Neural cell (in vitro differentiated cells): ENCODE measurements around the gene NRG3. TPM values are rescaled to one million over a fixed set of nuclear protein-coding genes. Genes with fewer than 3 reads are reported as not detected.

Experiments used
- H2AFZ ChIP-seq: fragments of 200-600, 300-800 bp; sonication (generic), shearing (Covaris generic); 2 replicates; pipeline ENCODE4 v1.6.0; 2014; ENCODE audit warnings: low read depth, mild to moderate bottlenecking, antibody characterized with exemption, low read length, moderate library complexity
- H3F3A ChIP-seq: fragments of 200-600 bp; shearing (Covaris generic); 2 replicates; pipeline ENCODE4 v1.6.1; 2016; ENCODE audit warnings: mild to moderate bottlenecking, moderate library complexity, mixed read lengths, antibody characterized with exemption, low read length; ENCODE audit not compliant: insufficient read depth, poor library complexity, severe bottlenecking
- H3K27ac ChIP-seq: fragments of 200-600, 300-800 bp; sonication (generic), shearing (Covaris generic); 2 replicates; pipeline ENCODE4 v1.5.1; 2014; ENCODE audit warnings: mild to moderate bottlenecking, low read length, moderate library complexity
- H3K27me3 ChIP-seq: fragments of 300-800, 200-600 bp; sonication (generic), shearing (Covaris generic); 2 replicates; pipeline ENCODE4 v1.6.0; 2014; ENCODE audit warnings: mild to moderate bottlenecking, low read depth, low read length, moderate library complexity; ENCODE audit not compliant: insufficient read depth
- H3K36me3 ChIP-seq: fragments of 300-800, 200-600 bp; sonication (generic), shearing (Covaris generic); 2 replicates; pipeline ENCODE4 v1.5.1; 2014; ENCODE audit warnings: mild to moderate bottlenecking, antibody characterized with exemption, low read length, moderate library complexity; ENCODE audit not compliant: insufficient read depth
- H3K4me2 ChIP-seq: fragments of 300-800, 200-600 bp; sonication (generic), shearing (Covaris generic); 2 replicates; pipeline ENCODE4 v1.6.0; 2014; ENCODE audit warnings: mild to moderate bottlenecking, low read length
- H3K4me3 ChIP-seq: fragments of 300-800, 200-600 bp; sonication (generic), shearing (Covaris generic); 2 replicates; pipeline ENCODE4 v1.5.1; 2014; ENCODE audit warnings: mild to moderate bottlenecking, low read length, moderate library complexity
- H3K79me2 ChIP-seq: fragments of 200-600 bp; shearing (Covaris generic); replicated peaks from 2 replicates; pipeline ENCODE4 v1.6.0; 2014; ENCODE audit warnings: mild to moderate bottlenecking, low read length, moderate library complexity; ENCODE audit not compliant: insufficient read depth
- H3K9ac ChIP-seq: fragments of 300-800, 200-600 bp; sonication (generic), shearing (Covaris generic); 2 replicates; pipeline ENCODE4 v1.6.1; 2016; ENCODE audit warnings: mild to moderate bottlenecking, low read length, mixed read lengths
- H3K9me2 ChIP-seq: fragments of 200-600 bp; shearing (Covaris generic); 2 replicates; pipeline ENCODE4 v1.6.1; 2016; ENCODE audit warnings: mild to moderate bottlenecking, low read length, mixed read lengths; ENCODE audit not compliant: insufficient read depth
- H3K9me3 ChIP-seq: fragments of 200-600, 300-800 bp; sonication (generic), shearing (Covaris generic); 2 replicates; pipeline ENCODE4 v1.6.1; 2016; ENCODE audit warnings: mild to moderate bottlenecking, mixed run types, low read length, moderate library complexity, mixed read lengths
- H4K20me1 ChIP-seq: fragments of 200-600 bp; shearing (Covaris generic); 2 replicates; pipeline ENCODE4 v1.6.1; 2016; ENCODE audit warnings: mild to moderate bottlenecking, mixed run types; ENCODE audit not compliant: insufficient read depth
- EP300 ChIP-seq: fragments of 450-650 bp; conservative IDR thresholded peaks from 2 replicates; pipeline ENCODE4 v1.6.1; 2014; ENCODE audit warnings: antibody characterized with exemption, mild to moderate bottlenecking, moderate library complexity; ENCODE audit not compliant: poor library complexity, severe bottlenecking
- EZH2 ChIP-seq: fragments of 200-600, 300-800 bp; shearing (Covaris generic), sonication (generic); IDR thresholded peaks from 2 replicates; pipeline ENCODE4 v1.6.1; 2014; ENCODE audit warnings: antibody characterized with exemption, low read length, borderline replicate concordance, mild to moderate bottlenecking; ENCODE audit not compliant: insufficient read depth, poor library complexity, severe bottlenecking
- MXI1 ChIP-seq: fragments of 450-650 bp; conservative IDR thresholded peaks from 2 replicates; pipeline ENCODE4 v1.6.1; 2014; ENCODE audit warnings: antibody characterized with exemption, mild to moderate bottlenecking; ENCODE audit not compliant: poor library complexity, severe bottlenecking
- POLR2AphosphoS5 ChIP-seq: IDR thresholded peaks from 2 replicates; pipeline ENCODE4 v1.6.1; 2012
- RAD21 ChIP-seq: fragments of 450-650 bp; conservative IDR thresholded peaks from 2 replicates; pipeline ENCODE4 v1.6.1; 2014; ENCODE audit warnings: antibody characterized with exemption, mild to moderate bottlenecking, moderate library complexity
- REST ChIP-seq: IDR thresholded peaks from 2 replicates; pipeline ENCODE4 v1.6.1; 2012; ENCODE audit warnings: borderline replicate concordance
- SMC3 ChIP-seq: fragments of 450-650 bp; conservative IDR thresholded peaks from 2 replicates; pipeline ENCODE4 v1.6.1; 2014; ENCODE audit warnings: antibody characterized with exemption, mild to moderate bottlenecking, moderate library complexity; ENCODE audit not compliant: poor library complexity
- TAF1 ChIP-seq: IDR thresholded peaks from 2 replicates; pipeline ENCODE4 v1.6.1; 2012; ENCODE audit warnings: low read depth
- polyA plus RNA-seq: library from polyadenylated mRNA; depleted of rRNA; stranded (reverse); fragments of >200 nt; gene quantifications from 2 replicates; pipeline ENCODE4 v1.2.3, GENCODE V29; 2014
- TF ChIP-seq, protein P1 (sequence below): fragments of 450-650 bp; IDR thresholded peaks from 2 replicates; pipeline ENCODE4 v1.5.1; 2014; ENCODE audit warnings: antibody characterized with exemption, mild to moderate bottlenecking, moderate library complexity; ENCODE audit not compliant: poor library complexity, severe bottlenecking

Gene NRG3
- polyA plus RNA-seq, 1 donor from 2014 or later = 14.0 TPM

DNA sequence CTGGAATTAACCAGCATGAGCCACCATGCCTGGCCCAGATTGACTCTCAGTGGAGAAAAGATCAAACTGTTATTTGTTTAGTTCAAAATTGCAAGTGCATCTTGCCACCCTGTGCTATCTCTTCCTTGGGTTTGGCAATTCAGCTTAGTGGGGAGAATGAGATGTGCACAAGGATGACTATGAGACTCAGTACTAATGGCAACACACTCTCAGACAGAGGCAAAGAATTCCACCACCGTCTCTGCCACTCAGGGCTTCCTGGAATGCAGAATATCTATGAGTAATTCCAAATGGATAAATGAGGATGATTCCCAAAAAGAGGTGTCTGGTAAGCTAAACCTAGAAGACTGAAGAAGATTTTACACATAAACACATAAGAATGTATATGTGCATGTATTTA is 525.8 kb downstream of the NRG3 start:
- no peaks in the 10 kb centered on the region for H4K20me1 ChIP-seq
- TF ChIP-seq EZH2 (no peak), MXI1 (no peak), SMC3 (no peak), POLR2AphosphoS5 (no peak), TAF1 (no peak), EP300 (no peak), REST (no peak), RAD21 (no peak)
- TF ChIP-seq, protein P1, sequence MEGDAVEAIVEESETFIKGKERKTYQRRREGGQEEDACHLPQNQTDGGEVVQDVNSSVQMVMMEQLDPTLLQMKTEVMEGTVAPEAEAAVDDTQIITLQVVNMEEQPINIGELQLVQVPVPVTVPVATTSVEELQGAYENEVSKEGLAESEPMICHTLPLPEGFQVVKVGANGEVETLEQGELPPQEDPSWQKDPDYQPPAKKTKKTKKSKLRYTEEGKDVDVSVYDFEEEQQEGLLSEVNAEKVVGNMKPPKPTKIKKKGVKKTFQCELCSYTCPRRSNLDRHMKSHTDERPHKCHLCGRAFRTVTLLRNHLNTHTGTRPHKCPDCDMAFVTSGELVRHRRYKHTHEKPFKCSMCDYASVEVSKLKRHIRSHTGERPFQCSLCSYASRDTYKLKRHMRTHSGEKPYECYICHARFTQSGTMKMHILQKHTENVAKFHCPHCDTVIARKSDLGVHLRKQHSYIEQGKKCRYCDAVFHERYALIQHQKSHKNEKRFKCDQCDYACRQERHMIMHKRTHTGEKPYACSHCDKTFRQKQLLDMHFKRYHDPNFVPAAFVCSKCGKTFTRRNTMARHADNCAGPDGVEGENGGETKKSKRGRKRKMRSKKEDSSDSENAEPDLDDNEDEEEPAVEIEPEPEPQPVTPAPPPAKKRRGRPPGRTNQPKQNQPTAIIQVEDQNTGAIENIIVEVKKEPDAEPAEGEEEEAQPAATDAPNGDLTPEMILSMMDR = no peak
- no peaks in the 10 kb centered on the region for H3F3A ChIP-seq
- no peaks in the 10 kb centered on the region for H3K9me2 ChIP-seq
- H3K27me3 ChIP-seq = no peaks in the 10 kb centered on the region
- no peak overlapping the region for H3K9ac ChIP-seq
- no peaks in the 10 kb centered on the region for H3K36me3 ChIP-seq
- H3K4me2 ChIP-seq = no peak overlapping the region
- no peak overlapping the region for H2AFZ ChIP-seq
- H3K27ac ChIP-seq = no peak overlapping the region
- no peak overlapping the region for H3K4me3 ChIP-seq
- H3K9me3 ChIP-seq = no peaks in the 10 kb centered on the region
- H3K79me2 ChIP-seq = no peaks in the 10 kb centered on the region

- Histone ChIP-seq H3K27ac (no peak overlapping the region), H3K4me3 (no peak overlapping the region), H2AFZ (no peak overlapping the region), H4K20me1 (no peaks in the 10 kb centered on the region), H3K9me3 (no peaks in the 10 kb centered on the region), H3K9me2 (no peaks in the 10 kb centered on the region), H3K36me3 (no peaks in the 10 kb centered on the region), H3K79me2 (no peaks in the 10 kb centered on the region), H3F3A (no peaks in the 10 kb centered on the region), H3K9ac (no peak overlapping the region), H3K4me2 (no peak overlapping the region), H3K27me3 (no peaks in the 10 kb centered on the region)
- TF ChIP-seq RAD21 (no peak), REST (no peak), POLR2AphosphoS5 (no peak), EZH2 (no peak), SMC3 (no peak), TAF1 (no peak)
Measured at GRCh38 chr10:82402906-82403401, 528.0 kb downstream of the NRG3 start.
